ENCODE data around the gene DNAH10.

The DNAH10 gene

GRCh38 chr12:123732251-123732650, 29.9 kb upstream of the DNAH10 start:
- no peaks in the 10 kb centered on the region for H3K9me2 ChIP-seq (replicated peaks; ENCODE audit: insufficient read depth, low read length)
- no peaks in the 10 kb centered on the region for H3K79me2 ChIP-seq (ENCODE audit: insufficient read depth, low read length)
- H3K9ac ChIP-seq (ENCODE audit: low read length) = no peak overlapping the region
- peaks cover 10% of the 10 kb centered on the region; the same call in 1 of the 2 replicates for H3K36me3 ChIP-seq (ENCODE audit: low read length)
- H3K27ac ChIP-seq (ENCODE audit: low read depth, low read length) = no peak overlapping the region
- H4K20me1 ChIP-seq (ENCODE audit: low read depth, low read length) = no peaks in the 10 kb centered on the region
- no peaks in the 10 kb centered on the region for H3K9me3 ChIP-seq (ENCODE audit: insufficient read depth, low read length)
- H3K4me2 ChIP-seq (ENCODE audit: low read depth, low read length, poor library complexity, severe bottlenecking) = no peak overlapping the region
- H2AFZ ChIP-seq (ENCODE audit: low read depth, low read length, severe bottlenecking) = no peak overlapping the region
- no peak overlapping the region for H3K4me3 ChIP-seq (ENCODE audit: insufficient read depth, low read length, poor library complexity, severe bottlenecking)
- H3F3A ChIP-seq (ENCODE audit: insufficient read depth) = no peaks in the 10 kb centered on the region
- H3K27me3 ChIP-seq (ENCODE audit: low read length) = no peaks in the 10 kb centered on the region
- TF ChIP-seq EZH2phosphoT487 (conservative IDR thresholded peaks at IDR 0.05; ENCODE audit: low read length) = no peak
- no peak for TF ChIP-seq CTCF (IDR thresholded peaks at IDR 0.05; ENCODE audit: insufficient read depth, low read length, poor library complexity, severe bottlenecking)

- Histone ChIP-seq H4K20me1 (ENCODE audit: low read depth, low read length) (no peaks in the 10 kb centered on the region), H3K79me2 (ENCODE audit: insufficient read depth, low read length) (no peaks in the 10 kb centered on the region), H2AFZ (ENCODE audit: low read depth, low read length, severe bottlenecking) (no peak overlapping the region), H3K27ac (ENCODE audit: low read depth, low read length) (no peak overlapping the region), H3K36me3 (ENCODE audit: low read length) (peaks cover 14% of the 10 kb centered on the region; the same call in 1 of the 2 replicates), H3K27me3 (ENCODE audit: low read length) (no peaks in the 10 kb centered on the region), H3K4me2 (ENCODE audit: low read depth, low read length, poor library complexity, severe bottlenecking) (no peak overlapping the region), H3K4me3 (ENCODE audit: insufficient read depth, low read length, poor library complexity, severe bottlenecking) (no peak overlapping the region), H3F3A (ENCODE audit: insufficient read depth) (no peaks in the 10 kb centered on the region), H3K9ac (ENCODE audit: low read length) (no peak overlapping the region), H3K9me2 (replicated peaks; ENCODE audit: insufficient read depth, low read length) (no peaks in the 10 kb centered on the region), H3K9me3 (ENCODE audit: insufficient read depth, low read length) (no peaks in the 10 kb centered on the region)
- TF ChIP-seq EZH2phosphoT487 (conservative IDR thresholded peaks at IDR 0.05; ENCODE audit: low read length) (no peak), CTCF (IDR thresholded peaks at IDR 0.05; ENCODE audit: insufficient read depth, low read length, poor library complexity, severe bottlenecking) (no peak)
Measured at GRCh38 chr12:123733229-123733628, 28.9 kb upstream of the DNAH10 start.

GRCh38 chr12:123734268-123734667, 27.8 kb upstream of the DNAH10 start:
- Histone ChIP-seq H2AFZ (ENCODE audit: low read depth, low read length, severe bottlenecking) (no peak overlapping the region), H3F3A (ENCODE audit: insufficient read depth) (no peaks in the 10 kb centered on the region), H3K4me2 (ENCODE audit: low read depth, low read length, poor library complexity, severe bottlenecking) (no peak overlapping the region), H3K36me3 (ENCODE audit: low read length) (peaks cover 15% of the 10 kb centered on the region; the same call in 1 of the 2 replicates), H3K4me3 (ENCODE audit: insufficient read depth, low read length, poor library complexity, severe bottlenecking) (no peak overlapping the region), H3K79me2 (ENCODE audit: insufficient read depth, low read length) (no peaks in the 10 kb centered on the region), H3K9me2 (replicated peaks; ENCODE audit: insufficient read depth, low read length) (no peaks in the 10 kb centered on the region), H4K20me1 (ENCODE audit: low read depth, low read length) (no peaks in the 10 kb centered on the region), H3K27me3 (ENCODE audit: low read length) (no peaks in the 10 kb centered on the region), H3K27ac (ENCODE audit: low read depth, low read length) (no peak overlapping the region), H3K9me3 (ENCODE audit: insufficient read depth, low read length) (no peaks in the 10 kb centered on the region), H3K9ac (ENCODE audit: low read length) (no peak overlapping the region)
- TF ChIP-seq CTCF (IDR thresholded peaks at IDR 0.05; ENCODE audit: insufficient read depth, low read length, poor library complexity, severe bottlenecking) (no peak), EZH2phosphoT487 (conservative IDR thresholded peaks at IDR 0.05; ENCODE audit: low read length) (no peak)

Measured in SU-DHL-6 (cell line).